HUES6 (cell line): ENCODE data around the gene ALMS1.
"Not testable (repeated sequence)": the region's sequence is repeated elsewhere in the genome, so short reads cannot be mapped to it uniquely, and the experiment has no call there.

Experiments
- H3K27ac ChIP-seq: 2 replicates; pipeline ENCODE4 v1.7.0; 2013; ENCODE audit warnings: low read depth, mild to moderate bottlenecking, low read length, inconsistent platforms
- H3K27me3 ChIP-seq: 2 replicates; pipeline ENCODE4 v1.6.1; 2013; ENCODE audit warnings: low read length; ENCODE audit not compliant: control insufficient read depth, insufficient read depth
- H3K36me3 ChIP-seq: 2 replicates; pipeline ENCODE4 v1.6.1; 2013; ENCODE audit warnings: low read length; ENCODE audit not compliant: control insufficient read depth, insufficient read depth
- H3K4me1 ChIP-seq: 2 replicates; pipeline ENCODE4 v1.6.1; 2013; ENCODE audit warnings: low read length; ENCODE audit not compliant: control insufficient read depth, insufficient read depth
- H3K4me3 ChIP-seq: 2 replicates; pipeline ENCODE4 v1.5.1; 2013; ENCODE audit warnings: low read depth, low read length
- H3K9ac ChIP-seq: one replicate; pipeline ENCODE4 v1.6.1; 2013; ENCODE audit warnings: mild to moderate bottlenecking, low read length
- H3K9me3 ChIP-seq: 2 replicates; pipeline ENCODE4 v1.6.1; 2013; ENCODE audit warnings: low read depth, low read length; ENCODE audit not compliant: control insufficient read depth, insufficient read depth

The ALMS1 gene

DNA sequence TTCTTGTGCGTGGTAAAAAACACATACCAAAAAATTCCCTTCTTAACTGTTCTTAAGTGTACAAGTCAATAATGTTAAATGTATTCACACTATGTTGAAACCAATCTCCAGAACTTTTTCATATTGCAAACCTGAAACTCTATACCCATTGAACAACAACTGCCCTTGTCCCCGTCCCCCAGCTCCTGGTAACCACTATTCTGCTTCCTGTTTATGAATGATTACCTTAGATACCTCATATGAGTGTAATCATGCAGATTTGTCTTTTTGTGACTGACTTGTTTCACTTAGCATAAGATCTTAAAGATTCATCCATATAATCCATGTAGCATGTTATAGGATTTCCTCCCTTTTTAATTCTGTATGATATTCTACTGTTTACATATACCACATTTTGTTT lies 196.7 kb downstream of the ALMS1 start:
- Histone ChIP-seq H3K27ac (no peak overlapping the region), H3K4me3 (no peak overlapping the region), H3K36me3 (no peaks in the 10 kb centered on the region), H3K4me1 (no peaks in the 10 kb centered on the region), H3K9me3 (0 out of 2 replicates have a peak, but pooled peaks cover 7% of the 10 kb centered on the region), H3K9ac (no peak overlapping the region), H3K27me3 (no peaks in the 10 kb centered on the region)

DNA sequence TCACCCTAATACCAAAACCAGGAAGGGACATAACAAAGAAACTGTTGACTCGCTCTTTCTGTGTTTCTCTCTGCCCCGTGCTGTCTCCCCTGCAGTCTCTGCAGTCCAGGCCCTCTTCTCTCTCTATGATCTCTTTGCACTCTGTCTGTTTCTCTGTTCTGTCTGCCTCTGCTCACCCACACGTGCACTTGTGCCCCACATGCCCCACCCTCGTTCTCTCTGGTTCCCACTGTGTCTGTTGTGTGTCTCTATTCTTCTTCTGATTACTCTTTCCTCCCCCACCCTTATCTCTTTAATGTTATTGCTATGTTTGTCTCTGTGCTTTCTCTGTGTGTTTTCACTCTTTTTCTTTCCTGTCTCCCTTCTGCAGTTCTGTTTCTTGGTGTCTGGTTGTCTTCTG lies 202.5 kb downstream of the ALMS1 start:
- Histone ChIP-seq H3K4me1 (peaks cover 5% of the 10 kb centered on the region; the same call in 1 of the 2 replicates), H3K9me3 (0 out of 2 replicates have a peak, but pooled peaks cover 7% of the 10 kb centered on the region), H3K27ac (no peak overlapping the region), H3K9ac (no peak overlapping the region), H3K4me3 (no peak overlapping the region), H3K27me3 (no peaks in the 10 kb centered on the region), H3K36me3 (no peaks in the 10 kb centered on the region)

- no peaks in the 10 kb centered on the region for H3K4me1 ChIP-seq
- no peaks in the 10 kb centered on the region for H3K36me3 ChIP-seq
- no peak overlapping the region for H3K9ac ChIP-seq
These were observed 208.0 kb downstream of the ALMS1 start for GRCh38 chr2:73593680-73594079.

DNA sequence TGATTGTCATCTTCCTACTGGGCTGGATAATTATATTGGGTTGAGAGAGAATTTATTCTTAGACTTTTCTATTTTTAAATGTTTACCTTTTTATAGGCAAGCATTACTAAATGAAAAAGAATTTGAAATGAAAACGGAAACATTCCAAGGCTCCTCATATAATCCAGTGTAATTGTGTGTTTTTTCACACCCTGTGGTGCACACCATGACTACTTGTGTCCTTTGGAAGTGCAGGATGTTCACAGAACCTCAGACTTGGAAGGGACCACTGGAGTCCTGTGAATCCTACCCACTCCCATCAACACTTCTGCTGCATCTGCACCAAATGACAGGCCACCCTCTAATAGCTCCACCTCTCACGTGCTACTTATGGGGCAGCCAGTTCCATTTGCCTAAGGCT lies 208.6 kb downstream of the ALMS1 start:
- H3K9ac ChIP-seq, result no peak overlapping the region
- peaks cover 4% of the 10 kb centered on the region; the same call in 1 of the 2 replicates for H3K9me3 ChIP-seq
- no peaks in the 10 kb centered on the region for H3K27me3 ChIP-seq
- no peak overlapping the region for H3K27ac ChIP-seq
- H3K4me3 ChIP-seq, result no peak overlapping the region
- no peaks in the 10 kb centered on the region for H3K36me3 ChIP-seq
- no peaks in the 10 kb centered on the region for H3K4me1 ChIP-seq

More at GRCh38 chr2:73593680-73594079, 208.0 kb downstream of the ALMS1 start:
- H3K27me3 ChIP-seq, result no peaks in the 10 kb centered on the region
- no peak overlapping the region for H3K4me3 ChIP-seq
- peaks cover 4% of the 10 kb centered on the region; the same call in 1 of the 2 replicates for H3K9me3 ChIP-seq
- no peak overlapping the region for H3K27ac ChIP-seq

DNA sequence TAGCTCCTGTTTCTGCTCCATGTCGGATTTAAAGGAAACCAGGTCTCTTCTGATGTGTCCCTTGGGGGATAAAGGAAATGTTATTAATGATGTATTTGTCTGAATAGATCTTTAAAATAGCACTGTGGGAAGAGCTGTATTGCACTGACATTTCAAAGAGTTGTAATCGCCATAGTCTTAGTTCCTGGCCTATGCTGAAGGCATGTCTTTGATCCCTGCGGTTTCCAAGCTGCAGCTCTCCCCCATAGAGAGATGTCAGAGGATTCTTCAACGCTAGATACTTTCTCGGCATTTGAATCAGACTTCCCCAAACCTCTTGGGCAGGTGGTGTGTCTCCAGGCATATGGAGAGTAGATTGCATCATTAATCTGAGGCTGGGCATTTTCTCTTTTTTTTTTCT lies 216.1 kb downstream of the ALMS1 start:
- no peak overlapping the region for H3K27ac ChIP-seq
- no peak overlapping the region for H3K4me3 ChIP-seq
- H3K36me3 ChIP-seq, result peaks cover 13% of the 10 kb centered on the region
- H3K9me3 ChIP-seq, result no peaks in the 10 kb centered on the region
- H3K27me3 ChIP-seq, result no peaks in the 10 kb centered on the region
- H3K9ac ChIP-seq, result no peak overlapping the region
- no peaks in the 10 kb centered on the region for H3K4me1 ChIP-seq

DNA sequence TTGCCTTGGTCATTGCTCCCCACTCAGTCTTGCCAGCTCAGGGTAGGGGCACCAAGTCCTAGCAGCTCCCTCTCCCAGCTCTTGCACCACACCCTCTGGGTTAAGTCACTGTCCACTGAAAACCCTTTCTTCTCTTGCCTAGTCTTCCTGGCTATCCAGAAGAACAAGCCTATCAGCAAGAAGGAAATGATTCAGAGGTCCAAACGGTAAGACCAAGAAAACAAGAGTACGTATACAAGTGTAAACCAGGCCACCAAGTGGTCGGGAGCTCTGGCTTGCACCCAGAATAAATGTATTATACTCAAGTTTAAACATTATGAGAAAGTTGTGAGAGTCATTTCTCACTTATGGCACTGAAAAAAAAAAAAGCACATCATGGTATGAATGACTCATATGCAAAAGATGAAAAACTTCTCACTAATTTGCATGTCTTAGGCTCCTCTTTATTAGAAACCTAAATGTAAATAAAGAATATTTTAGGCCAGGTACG lies 217.5 kb downstream of the ALMS1 start:
- H3K27ac ChIP-seq, H3K9me3 ChIP-seq, H3K4me3 ChIP-seq, H3K4me1 ChIP-seq, H3K27me3 ChIP-seq, H3K9ac ChIP-seq: not testable (repeated sequence)
- peaks cover 13% of the 10 kb centered on the region for H3K36me3 ChIP-seq

GRCh38 chr2:73604589-73604988 lies 219.0 kb downstream of the ALMS1 start:
- H3K9ac ChIP-seq, H3K27me3 ChIP-seq, H3K4me3 ChIP-seq, H3K27ac ChIP-seq, H3K4me1 ChIP-seq, H3K9me3 ChIP-seq: not testable (repeated sequence)
- peaks cover 13% of the 10 kb centered on the region for H3K36me3 ChIP-seq

- no peaks in the 10 kb centered on the region for H3K27me3 ChIP-seq
- peaks cover 4% of the 10 kb centered on the region; the same call in 1 of the 2 replicates for H3K4me1 ChIP-seq
- no peak overlapping the region for H3K4me3 ChIP-seq
- no peak overlapping the region for H3K9ac ChIP-seq
- H3K9me3 ChIP-seq, result no peaks in the 10 kb centered on the region
- H3K27ac ChIP-seq, result no peak overlapping the region
- H3K36me3 ChIP-seq, result no peaks in the 10 kb centered on the region; the same call in 1 of the 2 replicates
These were observed 224.5 kb downstream of the ALMS1 start for GRCh38 chr2:73610111-73610510.

DNA sequence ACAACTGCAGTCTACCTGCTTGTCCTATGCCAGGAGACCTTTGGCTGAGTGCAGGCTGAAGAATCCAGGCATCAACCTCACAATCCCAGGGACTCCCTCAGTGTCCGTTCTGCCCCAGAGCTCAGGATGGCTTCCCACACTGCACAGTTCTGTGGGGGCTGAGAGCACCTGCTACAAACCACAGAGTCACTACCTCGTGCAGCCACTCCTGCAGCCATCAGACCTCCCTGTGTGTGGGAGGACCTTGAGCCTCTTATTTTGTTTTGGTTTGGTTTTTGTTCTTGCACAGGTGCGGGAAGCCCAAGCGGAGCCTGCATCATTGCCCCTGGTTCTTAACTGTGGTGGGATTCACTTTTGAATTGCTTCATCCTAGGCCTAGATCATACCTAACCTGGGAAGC lies 225.6 kb downstream of the ALMS1 start:
- no peaks in the 10 kb centered on the region; the same call in 1 of the 2 replicates for H3K36me3 ChIP-seq
- no peaks in the 10 kb centered on the region for H3K27me3 ChIP-seq
- no peak overlapping the region for H3K9ac ChIP-seq
- H3K27ac ChIP-seq, result no peak overlapping the region
- H3K4me1 ChIP-seq, result peaks cover 4% of the 10 kb centered on the region; the same call in 1 of the 2 replicates
- H3K4me3 ChIP-seq, result no peak overlapping the region
- H3K9me3 ChIP-seq, result no peaks in the 10 kb centered on the region

DNA sequence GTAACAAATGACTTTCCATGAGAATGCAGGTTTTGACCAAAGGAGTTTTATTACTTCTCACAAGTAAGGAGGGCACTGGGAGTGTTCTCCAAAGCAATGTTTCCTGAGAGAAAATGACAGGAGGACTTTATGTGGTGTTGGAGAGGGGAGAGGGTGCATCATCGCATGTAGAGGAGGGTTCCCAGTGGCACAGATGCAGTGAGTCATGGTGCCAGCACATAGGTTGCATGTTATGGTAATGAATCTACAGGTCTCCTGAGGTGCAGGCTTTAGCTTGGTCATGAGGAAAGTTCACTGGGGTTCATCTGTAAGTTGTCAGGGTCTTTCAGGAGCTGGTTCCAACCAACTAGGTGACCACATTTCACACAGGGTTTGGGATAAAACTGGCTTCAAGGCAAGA lies 226.2 kb downstream of the ALMS1 start:
- Histone ChIP-seq H3K27ac (no peak overlapping the region), H3K4me1 (peaks cover 4% of the 10 kb centered on the region; the same call in 1 of the 2 replicates), H3K9me3 (no peaks in the 10 kb centered on the region), H3K9ac (no peak overlapping the region), H3K36me3 (no peaks in the 10 kb centered on the region; the same call in 1 of the 2 replicates), H3K27me3 (no peaks in the 10 kb centered on the region), H3K4me3 (no peak overlapping the region)

GRCh38 chr2:73614105-73614504 lies 228.5 kb downstream of the ALMS1 start:
- Histone ChIP-seq H3K36me3 (no peaks in the 10 kb centered on the region), H3K9ac (no peak overlapping the region), H3K4me3 (no peak overlapping the region), H3K9me3 (no peaks in the 10 kb centered on the region), H3K27me3 (no peaks in the 10 kb centered on the region), H3K4me1 (peaks cover 4% of the 10 kb centered on the region; the same call in 1 of the 2 replicates), H3K27ac (no peak overlapping the region)
